Brain microvascular endothelial cell (primary cell): ENCODE measurements around the gene ZNF546.

Experiments used
- DNase-seq: peaks from one replicate; pipeline ENCODE4 v3.0.0-alpha.2; 2020
- H3K27ac ChIP-seq: fragments of 250-450 bp; sonication (Bioruptor Pico); 2 replicates; pipeline ENCODE4 v1.5.1; 2020; ENCODE audit warnings: mild to moderate bottlenecking, moderate library complexity
- H3K27me3 ChIP-seq: fragments of 250-450 bp; sonication (Bioruptor Pico); replicated peaks from 2 replicates; pipeline ENCODE4 v1.5.1; 2020; ENCODE audit warnings: mild to moderate bottlenecking
- H3K36me3 ChIP-seq: fragments of 250-450 bp; sonication (Bioruptor Pico); replicated peaks from 2 replicates; pipeline ENCODE4 v1.5.1; 2020; ENCODE audit warnings: mild to moderate bottlenecking
- H3K4me3 ChIP-seq: 2 replicates; pipeline ENCODE4 v1.5.1; 2011; ENCODE audit warnings: low read depth, mild to moderate bottlenecking, control low read depth, low read length, moderate library complexity
- in situ Hi-C: cut with HindIII; loops from 2 replicates; pipeline ENCODE4 v1.10.0; 2017; ENCODE audit warnings: low sequenced_read_pairs, low pct_ligation_motif_present
- TF ChIP-seq, protein P1 (sequence below): IDR thresholded peaks from 2 replicates; pipeline ENCODE4 v1.5.1; 2011; ENCODE audit warnings: low read depth, mild to moderate bottlenecking, moderate library complexity, low read length, control low read depth, inconsistent platforms; ENCODE audit errors: missing control alignments

The ZNF546 gene

DNA sequence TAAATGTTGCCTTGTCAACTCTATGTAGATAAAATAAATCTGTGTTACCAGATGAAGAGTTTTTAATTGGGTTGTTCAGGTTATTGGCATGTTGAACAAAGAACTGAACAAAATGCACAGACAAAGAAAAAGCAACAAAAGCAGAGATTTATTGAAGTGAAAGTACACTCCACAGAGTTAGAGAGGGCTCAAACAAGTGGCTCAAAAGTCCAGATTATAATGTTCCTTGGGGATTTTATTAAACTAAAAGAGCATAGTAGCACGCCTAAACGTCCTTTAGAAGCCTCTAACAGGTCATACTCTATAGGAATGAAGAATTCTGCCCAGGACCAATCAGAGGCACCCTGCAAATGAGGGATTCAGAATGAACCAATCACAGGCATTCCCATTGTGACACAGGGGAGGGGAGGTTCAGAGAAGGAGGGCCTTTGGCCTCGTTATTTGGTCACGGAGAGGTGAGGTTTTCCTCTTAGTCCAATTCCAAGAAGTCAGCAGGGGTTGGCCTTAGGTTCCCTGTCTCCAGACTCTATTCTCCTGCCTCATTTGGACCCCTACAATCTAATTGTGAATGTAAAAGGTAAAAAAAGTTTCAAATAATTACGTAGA is 13.1 kb upstream of the ZNF546 start:
- TF ChIP-seq, protein P1, sequence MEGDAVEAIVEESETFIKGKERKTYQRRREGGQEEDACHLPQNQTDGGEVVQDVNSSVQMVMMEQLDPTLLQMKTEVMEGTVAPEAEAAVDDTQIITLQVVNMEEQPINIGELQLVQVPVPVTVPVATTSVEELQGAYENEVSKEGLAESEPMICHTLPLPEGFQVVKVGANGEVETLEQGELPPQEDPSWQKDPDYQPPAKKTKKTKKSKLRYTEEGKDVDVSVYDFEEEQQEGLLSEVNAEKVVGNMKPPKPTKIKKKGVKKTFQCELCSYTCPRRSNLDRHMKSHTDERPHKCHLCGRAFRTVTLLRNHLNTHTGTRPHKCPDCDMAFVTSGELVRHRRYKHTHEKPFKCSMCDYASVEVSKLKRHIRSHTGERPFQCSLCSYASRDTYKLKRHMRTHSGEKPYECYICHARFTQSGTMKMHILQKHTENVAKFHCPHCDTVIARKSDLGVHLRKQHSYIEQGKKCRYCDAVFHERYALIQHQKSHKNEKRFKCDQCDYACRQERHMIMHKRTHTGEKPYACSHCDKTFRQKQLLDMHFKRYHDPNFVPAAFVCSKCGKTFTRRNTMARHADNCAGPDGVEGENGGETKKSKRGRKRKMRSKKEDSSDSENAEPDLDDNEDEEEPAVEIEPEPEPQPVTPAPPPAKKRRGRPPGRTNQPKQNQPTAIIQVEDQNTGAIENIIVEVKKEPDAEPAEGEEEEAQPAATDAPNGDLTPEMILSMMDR = no peak
- Histone ChIP-seq H3K27ac (no peak overlapping the region), H3K36me3 (peaks cover 35% of the 10 kb centered on the region), H3K27me3 (no peaks in the 10 kb centered on the region), H3K4me3 (no peak overlapping the region)
- in situ Hi-C loops = no loop called here
- DNase-seq = no peak

DNA sequence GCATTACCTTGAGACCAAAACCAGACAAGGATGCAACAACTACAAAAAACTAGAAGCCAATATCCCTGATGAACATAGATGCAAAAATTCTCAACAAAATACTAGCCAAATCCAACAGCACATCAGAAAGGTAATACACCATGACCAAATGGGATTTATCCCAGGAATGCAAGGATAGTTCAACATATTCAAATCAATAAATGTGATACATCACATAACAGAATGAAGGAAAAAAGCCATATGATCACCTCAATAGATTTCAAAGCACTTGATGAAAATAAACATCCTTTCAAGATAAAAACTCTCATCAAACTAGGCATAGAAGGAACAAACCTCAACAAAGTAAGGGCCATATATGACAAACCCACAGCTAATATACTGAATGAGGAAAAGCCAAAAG is 10.2 kb upstream of the ZNF546 start:
- TF ChIP-seq, protein P1 = no peak
- no peak overlapping the region for H3K27ac ChIP-seq
- no peaks in the 10 kb centered on the region for H3K27me3 ChIP-seq
- H3K4me3 ChIP-seq = no peak overlapping the region
- no peak for DNase-seq
- in situ Hi-C loops = no loop called here
- H3K36me3 ChIP-seq = peaks cover 8% of the 10 kb centered on the region

DNA sequence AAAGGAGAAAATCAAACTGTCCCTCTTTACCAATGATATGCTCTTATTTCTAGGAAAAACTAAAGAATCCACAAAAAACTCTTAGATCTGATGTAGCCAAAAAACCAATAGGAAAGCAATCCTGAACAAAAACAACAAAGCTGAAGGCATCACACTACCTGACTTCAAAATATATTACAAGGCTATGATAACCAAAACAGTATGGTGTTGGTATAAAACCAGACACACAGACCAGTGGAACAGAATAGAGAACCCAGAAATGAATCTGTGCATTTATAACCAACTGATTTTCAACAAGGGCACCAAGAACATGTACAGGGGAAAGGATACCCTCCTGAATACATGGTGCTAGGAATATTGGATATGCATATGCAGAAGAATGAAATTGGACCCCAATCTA is 9.7 kb upstream of the ZNF546 start:
- DNase-seq = no peak
- in situ Hi-C loops = no loop called here
- Histone ChIP-seq H3K36me3 (peaks cover 4% of the 10 kb centered on the region), H3K27ac (no peak overlapping the region), H3K4me3 (no peak overlapping the region), H3K27me3 (no peaks in the 10 kb centered on the region)
- TF ChIP-seq, protein P1 = no peak

DNA sequence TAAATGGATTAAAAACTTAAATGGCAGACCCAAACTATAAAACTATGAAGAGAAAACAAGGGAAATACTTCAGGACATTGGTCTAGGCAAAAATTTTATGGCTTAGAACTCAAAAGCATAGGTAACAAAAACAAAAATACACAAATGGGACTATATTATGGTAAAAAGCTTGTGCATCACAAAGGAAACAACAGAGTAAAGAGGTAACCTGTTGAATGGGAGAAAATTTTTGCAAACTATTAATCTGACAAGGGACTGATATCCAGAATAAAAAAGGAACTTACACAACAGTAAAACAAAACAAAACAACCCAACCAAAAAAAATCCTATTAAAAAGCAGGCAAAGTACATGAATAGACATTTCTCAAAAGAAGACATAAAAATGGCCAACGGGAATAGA is 9.3 kb upstream of the ZNF546 start:
- TF ChIP-seq, protein P1 = no peak
- H3K27me3 ChIP-seq = no peaks in the 10 kb centered on the region
- no peak overlapping the region for H3K4me3 ChIP-seq
- no peak for DNase-seq
- H3K36me3 ChIP-seq = no peaks in the 10 kb centered on the region
- in situ Hi-C loops = no loop called here
- H3K27ac ChIP-seq = no peak overlapping the region

DNA sequence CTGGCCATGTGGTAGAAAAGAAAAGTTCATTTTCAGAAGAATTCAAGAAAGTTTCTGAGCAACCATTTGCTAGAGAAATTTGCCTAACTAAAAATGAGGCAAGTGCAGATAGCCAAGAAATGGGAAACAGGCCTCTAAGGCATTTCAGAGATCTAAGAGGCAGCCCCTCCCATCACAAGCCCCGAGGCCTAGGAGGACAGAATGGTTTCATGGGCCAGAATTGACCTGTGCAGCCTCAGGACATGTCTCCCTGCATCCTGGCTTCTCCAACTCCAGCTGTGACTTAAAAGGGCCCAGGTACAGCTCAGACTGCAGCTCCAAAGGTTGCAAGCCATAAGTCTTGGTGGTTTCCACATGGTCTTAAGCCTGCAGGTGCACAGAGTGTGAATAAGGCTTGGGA is 3.3 kb upstream of the ZNF546 start:
- H3K27ac ChIP-seq = no peak overlapping the region
- in situ Hi-C loops = no loop called here
- TF ChIP-seq, protein P1 = no peak
- H3K4me3 ChIP-seq = no peak overlapping the region
- no peaks in the 10 kb centered on the region for H3K36me3 ChIP-seq
- no peaks in the 10 kb centered on the region for H3K27me3 ChIP-seq
- no peak for DNase-seq

DNA sequence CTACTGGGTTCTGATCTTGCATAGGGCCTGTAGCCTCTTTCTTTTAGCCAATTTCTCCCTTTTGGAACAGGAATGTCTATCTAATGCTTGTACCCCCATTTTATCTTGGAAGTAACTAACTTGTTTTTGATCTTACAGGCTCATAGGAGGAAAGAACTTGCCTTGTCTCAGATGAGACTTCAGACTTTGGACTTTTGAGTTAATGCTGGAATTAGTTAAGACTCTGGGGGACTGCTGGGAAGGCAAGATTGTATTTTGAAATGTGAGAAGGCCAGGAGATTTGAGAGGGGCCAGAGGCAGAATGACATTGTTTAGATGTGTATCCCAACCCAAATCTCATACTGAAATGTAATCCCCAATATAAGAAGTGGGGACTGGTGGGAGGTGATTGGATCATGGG is 2.5 kb upstream of the ZNF546 start:
- TF ChIP-seq, protein P1 = no peak
- in situ Hi-C loops = no loop called here
- H3K27ac ChIP-seq = no peak overlapping the region
- no peak overlapping the region for H3K4me3 ChIP-seq
- no peaks in the 10 kb centered on the region for H3K27me3 ChIP-seq
- no peak for DNase-seq
- no peaks in the 10 kb centered on the region for H3K36me3 ChIP-seq
